Liver (tissue), 9 donors: ENCODE measurements around the gene STAMBPL1. TPM values are rescaled to one million over a fixed set of nuclear protein-coding genes. Genes with fewer than 3 reads are reported as not detected.
A peak's percentile ranks its signal among the peaks of the same experiment; 100 is the strongest.

Source experiments
- DNase-seq: peaks from one replicate; pipeline ENCODE4 v3.0.0-alpha.2; 2017; ENCODE audit warnings: low spot score
- H3K27ac ChIP-seq, 2 donors: one replicate each; pipeline ENCODE4 v1.7.0; 2013; ENCODE audit warnings: inconsistent platforms in 2 of 2, low read length in 2 of 2, control low read depth in 1 of 2, low read depth in 1 of 2, mild to moderate bottlenecking in 1 of 2
- H3K27me3 ChIP-seq, 4 donors: one replicate each; pipeline versions ENCODE4 v1.6.1 to v1.7.0; 2013; ENCODE audit warnings: low read length in 3 of 4, inconsistent platforms in 1 of 4, mild to moderate bottlenecking in 1 of 4, moderate library complexity in 1 of 4; ENCODE audit not compliant: control insufficient read depth in 4 of 4, insufficient read depth in 4 of 4
- H3K36me3 ChIP-seq, 4 donors: one replicate each; pipeline versions ENCODE4 v1.6.1 to v1.7.0; 2013; ENCODE audit warnings: low read length in 3 of 4, mild to moderate bottlenecking in 3 of 4, low read depth in 1 of 4, moderate library complexity in 1 of 4; ENCODE audit not compliant: control insufficient read depth in 4 of 4, insufficient read depth in 3 of 4
- H3K4me1 ChIP-seq, 4 donors: one replicate each; pipeline versions ENCODE4 v1.6.1 to v1.7.0; 2013; ENCODE audit warnings: low read length in 3 of 4, mild to moderate bottlenecking in 3 of 4, moderate library complexity in 1 of 4; ENCODE audit not compliant: control insufficient read depth in 4 of 4, insufficient read depth in 4 of 4
- H3K4me3 ChIP-seq, 3 donors: one replicate each; pipeline versions ENCODE4 v1.6.1 to v1.7.0; 2013; ENCODE audit warnings: low read length in 3 of 3, control low read depth in 1 of 3, low read depth in 1 of 3, mild to moderate bottlenecking in 1 of 3
- H3K9ac ChIP-seq, 2 donors: one replicate each; pipeline ENCODE4 v1.7.0; 2013; ENCODE audit warnings: low read length in 2 of 2, mild to moderate bottlenecking in 2 of 2, moderate library complexity in 2 of 2, control low read depth in 1 of 2, low read depth in 1 of 2
- H3K9me3 ChIP-seq, 4 donors: one replicate each; pipeline versions ENCODE4 v1.6.1 to v1.7.0; 2013; ENCODE audit warnings: low read length in 3 of 4; ENCODE audit not compliant: control insufficient read depth in 4 of 4
- EGR1 ChIP-seq, 2 donors: IDR thresholded peaks; 2 replicates each; pipeline ENCODE4 v1.6.1; 2016 to 2018; ENCODE audit warnings: antibody characterized with exemption in 2 of 2, low read depth in 2 of 2
- FOXA1 ChIP-seq: IDR thresholded peaks from 2 replicates; pipeline ENCODE4 v1.6.1; 2016; ENCODE audit warnings: antibody characterized with exemption
- FOXA2 ChIP-seq: IDR thresholded peaks from 2 replicates; pipeline ENCODE4 v1.6.1; 2016; ENCODE audit warnings: antibody characterized with exemption
- HNF4A ChIP-seq, 2 donors: conservative IDR thresholded peaks; 2 replicates each; pipeline ENCODE4 v1.6.1; 2016; ENCODE audit warnings: antibody characterized with exemption in 2 of 2, mild to moderate bottlenecking in 2 of 2
- JUND ChIP-seq, 2 donors: IDR thresholded peaks; 2 replicates each; pipeline ENCODE4 v1.6.1; 2016; ENCODE audit warnings: antibody characterized with exemption in 2 of 2
- NR2F2 ChIP-seq: IDR thresholded peaks from 2 replicates; pipeline ENCODE4 v1.6.1; 2016; ENCODE audit warnings: antibody characterized with exemption
- RXRA ChIP-seq, 2 donors: IDR thresholded peaks; 2 replicates each; pipeline ENCODE4 v1.6.1; 2017 to 2018; ENCODE audit warnings: antibody characterized with exemption in 2 of 2, mild to moderate bottlenecking in 1 of 2
- SP1 ChIP-seq: IDR thresholded peaks from 2 replicates; pipeline ENCODE4 v1.6.1; 2018; ENCODE audit warnings: antibody characterized with exemption, mild to moderate bottlenecking
- TAF1 ChIP-seq: conservative IDR thresholded peaks from 2 replicates; pipeline ENCODE4 v1.6.1; 2016; ENCODE audit warnings: antibody characterized with exemption, mild to moderate bottlenecking
- WGBS: extraction: QIAGEN DNeasy Blood & Tissue Kit; methylation state at CpG from one replicate; pipeline ENCODE4 v1.1.7; 2013; 5-methylcytosine and 5-hydroxymethylcytosine counted together
- polyA plus RNA-seq, 2 donors: library from polyadenylated mRNA; stranded (reverse) in 1 of 2; unstranded in 1 of 2; fragments of 200-250 nt in 1 of 2; fragments of >200 nt in 1 of 2; fragmentation: Nextera tagmentation in 1 of 2; extraction: Ambion mirVana in 1 of 2; gene quantifications; one replicate each; pipeline versions ENCODE4 v1.2.1 to v1.2.3, GENCODE V29; 2013 to 2015
- total RNA-seq, 2 donors: library from RNA; depleted of rRNA; stranded (reverse); fragments of >200 nt; gene quantifications; one replicate each; pipeline ENCODE4 v1.2.3, GENCODE V29; 2014
- TF ChIP-seq, protein P1 (sequence below): fragments of 150-350 bp; IDR thresholded peaks from 2 replicates; pipeline ENCODE4 v1.5.1; 2017; ENCODE audit warnings: improper control_type of control experiment, low read depth, low read length; ENCODE audit not compliant: missing input control
- TF ChIP-seq, protein P2 (sequence below): IDR thresholded peaks from 2 replicates; pipeline ENCODE4 v1.6.1; 2016; ENCODE audit warnings: antibody characterized with exemption
- TF ChIP-seq, protein P3 (sequence below): IDR thresholded peaks from 2 replicates; pipeline ENCODE4 v1.6.1; 2016; ENCODE audit warnings: antibody characterized with exemption
- donor health status: healthy.
- donor health status: healthy.
- donor health status: healthy.
- donor health status: healthy.
- donor health status: healthy.

The STAMBPL1 gene
- total and polyA plus RNA-seq, 4 donors: 1.3 to 8.0 (median 3.7) TPM

- 33% methylated on average over 1 of the region's 1 CpG for WGBS
- H3K4me1 ChIP-seq: peaks cover 7 to 17% (median 14%) of the 10 kb centered on the region in 4 donors
- H3K27me3 ChIP-seq: no peaks in the 10 kb centered on the region
- no peak overlapping the region for H3K27ac ChIP-seq
- no peaks in the 10 kb centered on the region for H3K36me3 ChIP-seq
- no peak overlapping the region for H3K4me3 ChIP-seq
- no peak for DNase-seq
- H3K9me3 ChIP-seq: no peaks in the 10 kb centered on the region
- TF ChIP-seq JUND (IDR thresholded peaks at IDR 0.05) (peak in 1 of 2 donors; percentile 18), SP1 (no peak), RXRA (IDR thresholded peaks at IDR 0.05) (peak; percentile 81 to 90), FOXA2 (no peak)
- TF ChIP-seq, protein P1, sequence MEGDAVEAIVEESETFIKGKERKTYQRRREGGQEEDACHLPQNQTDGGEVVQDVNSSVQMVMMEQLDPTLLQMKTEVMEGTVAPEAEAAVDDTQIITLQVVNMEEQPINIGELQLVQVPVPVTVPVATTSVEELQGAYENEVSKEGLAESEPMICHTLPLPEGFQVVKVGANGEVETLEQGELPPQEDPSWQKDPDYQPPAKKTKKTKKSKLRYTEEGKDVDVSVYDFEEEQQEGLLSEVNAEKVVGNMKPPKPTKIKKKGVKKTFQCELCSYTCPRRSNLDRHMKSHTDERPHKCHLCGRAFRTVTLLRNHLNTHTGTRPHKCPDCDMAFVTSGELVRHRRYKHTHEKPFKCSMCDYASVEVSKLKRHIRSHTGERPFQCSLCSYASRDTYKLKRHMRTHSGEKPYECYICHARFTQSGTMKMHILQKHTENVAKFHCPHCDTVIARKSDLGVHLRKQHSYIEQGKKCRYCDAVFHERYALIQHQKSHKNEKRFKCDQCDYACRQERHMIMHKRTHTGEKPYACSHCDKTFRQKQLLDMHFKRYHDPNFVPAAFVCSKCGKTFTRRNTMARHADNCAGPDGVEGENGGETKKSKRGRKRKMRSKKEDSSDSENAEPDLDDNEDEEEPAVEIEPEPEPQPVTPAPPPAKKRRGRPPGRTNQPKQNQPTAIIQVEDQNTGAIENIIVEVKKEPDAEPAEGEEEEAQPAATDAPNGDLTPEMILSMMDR: peak; percentile 20
- H3K9ac ChIP-seq: no peak overlapping the region
Measured at GRCh38 chr10:88895250-88895649, 15.2 kb downstream of the STAMBPL1 start.

GRCh38 chr10:88896372-88896993 is 16.4 kb downstream of the STAMBPL1 start:
- no peaks in the 10 kb centered on the region for H3K9me3 ChIP-seq
- H3K36me3 ChIP-seq: no peaks in the 10 kb centered on the region
- no peak overlapping the region for H3K4me3 ChIP-seq
- peak overlapping the region in 1 of 2 donors; percentile 11 for H3K27ac ChIP-seq
- no peak overlapping the region for H3K9ac ChIP-seq
- TF ChIP-seq, protein P2, sequence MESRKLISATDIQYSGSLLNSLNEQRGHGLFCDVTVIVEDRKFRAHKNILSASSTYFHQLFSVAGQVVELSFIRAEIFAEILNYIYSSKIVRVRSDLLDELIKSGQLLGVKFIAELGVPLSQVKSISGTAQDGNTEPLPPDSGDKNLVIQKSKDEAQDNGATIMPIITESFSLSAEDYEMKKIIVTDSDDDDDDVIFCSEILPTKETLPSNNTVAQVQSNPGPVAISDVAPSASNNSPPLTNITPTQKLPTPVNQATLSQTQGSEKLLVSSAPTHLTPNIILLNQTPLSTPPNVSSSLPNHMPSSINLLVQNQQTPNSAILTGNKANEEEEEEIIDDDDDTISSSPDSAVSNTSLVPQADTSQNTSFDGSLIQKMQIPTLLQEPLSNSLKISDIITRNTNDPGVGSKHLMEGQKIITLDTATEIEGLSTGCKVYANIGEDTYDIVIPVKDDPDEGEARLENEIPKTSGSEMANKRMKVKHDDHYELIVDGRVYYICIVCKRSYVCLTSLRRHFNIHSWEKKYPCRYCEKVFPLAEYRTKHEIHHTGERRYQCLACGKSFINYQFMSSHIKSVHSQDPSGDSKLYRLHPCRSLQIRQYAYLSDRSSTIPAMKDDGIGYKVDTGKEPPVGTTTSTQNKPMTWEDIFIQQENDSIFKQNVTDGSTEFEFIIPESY: no peak
- TF ChIP-seq SP1: peak; percentile 56
- peak; percentile 66 for TF ChIP-seq NR2F2
- TF ChIP-seq JUND (IDR thresholded peaks at IDR 0.05): peak; percentile 52
- no peak for TF ChIP-seq FOXA1
- peak; percentile 76 to 86 for TF ChIP-seq RXRA (IDR thresholded peaks at IDR 0.05)
- peak; percentile 16 to 30 for TF ChIP-seq HNF4A (conservative IDR thresholded peaks at IDR 0.05)
- H3K4me1 ChIP-seq: peaks cover 7 to 17% (median 14%) of the 10 kb centered on the region in 4 donors
- 81% methylated on average over 4 of the region's 4 CpGs for WGBS
- no peaks in the 10 kb centered on the region for H3K27me3 ChIP-seq
- DNase-seq: no peak

- peaks cover 7 to 17% (median 14%) of the 10 kb centered on the region in 4 donors for H3K4me1 ChIP-seq
- no peak overlapping the region for H3K27ac ChIP-seq
- H3K4me3 ChIP-seq: no peak overlapping the region
- no peaks in the 10 kb centered on the region for H3K27me3 ChIP-seq
- no peaks in the 10 kb centered on the region for H3K9me3 ChIP-seq
- no peaks in the 10 kb centered on the region for H3K36me3 ChIP-seq
- 68% methylated on average over 8 of the region's 8 CpGs for WGBS
- DNase-seq: no peak
- no peak overlapping the region for H3K9ac ChIP-seq
- TF ChIP-seq JUND (IDR thresholded peaks at IDR 0.05): no peak
- peak; percentile 26 for TF ChIP-seq NR2F2
- TF ChIP-seq, protein P3, sequence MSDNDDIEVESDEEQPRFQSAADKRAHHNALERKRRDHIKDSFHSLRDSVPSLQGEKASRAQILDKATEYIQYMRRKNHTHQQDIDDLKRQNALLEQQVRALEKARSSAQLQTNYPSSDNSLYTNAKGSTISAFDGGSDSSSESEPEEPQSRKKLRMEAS: no peak
- TF ChIP-seq, protein P1: no peak
- no peak for TF ChIP-seq TAF1
- no peak for TF ChIP-seq FOXA1
- TF ChIP-seq HNF4A (conservative IDR thresholded peaks at IDR 0.05): peak; percentile 59 to 66
- TF ChIP-seq, protein P2: no peak
- TF ChIP-seq EGR1 (IDR thresholded peaks at IDR 0.05; ENCODE audit: low read depth in 2 of 2): no peak
Measured at GRCh38 chr10:88896994-88897853, 17.2 kb downstream of the STAMBPL1 start.
